Stimulated activated naive CD8-positive, alpha-beta T cell treated with anti-CD3 and anti-CD28 coated beads, Interleukin-15, Interleukin-2, amounts not matched to agents 100 ng/mL and 50 ng/mL, for 24 hours (primary cell): ENCODE measurements around the gene ZNF587B.
"Not testable (repeated sequence)": the region's sequence is repeated elsewhere in the genome, so short reads cannot be mapped to it uniquely, and the experiment has no call there.

Source experiments
- H3K27ac Mint-ChIP-seq: one replicate; pipeline ENCODE4 v1.8.0; 2021; ENCODE audit warnings: mild to moderate bottlenecking, mixed read lengths
- H3K27me3 Mint-ChIP-seq: one replicate; pipeline ENCODE4 v1.8.0; 2021; ENCODE audit warnings: mixed read lengths
- H3K36me3 Mint-ChIP-seq: one replicate; pipeline ENCODE4 v1.8.0; 2021; ENCODE audit warnings: low read depth, mixed read lengths
- H3K4me1 Mint-ChIP-seq: one replicate; pipeline ENCODE4 v1.8.0; 2021; ENCODE audit warnings: low read depth, mixed read lengths
- H3K4me3 Mint-ChIP-seq: one replicate; pipeline ENCODE4 v1.8.0; 2021; ENCODE audit warnings: mild to moderate bottlenecking, mixed read lengths
- H3K9me3 Mint-ChIP-seq: one replicate; pipeline ENCODE4 v1.8.0; 2021; ENCODE audit warnings: mixed read lengths

ZNF587B gene

GRCh38 chr19:57873883-57874799 lies 44.0 kb downstream of the ZNF587B start:
- H3K4me1 Mint-ChIP-seq, H3K27me3 Mint-ChIP-seq, H3K27ac Mint-ChIP-seq, H3K4me3 Mint-ChIP-seq: not testable (repeated sequence)
- Mint-ChIP-seq H3K9me3 (peaks cover 48% of the 10 kb centered on the region), H3K36me3 (peaks cover 93% of the 10 kb centered on the region)

- H3K27me3 Mint-ChIP-seq, result no peaks in the 10 kb centered on the region
- H3K4me3 Mint-ChIP-seq, result peak overlapping the region; percentile 5
- H3K27ac Mint-ChIP-seq, result no peak overlapping the region
- peaks cover 22% of the 10 kb centered on the region for H3K9me3 Mint-ChIP-seq
- H3K4me1 Mint-ChIP-seq, result peaks cover 29% of the 10 kb centered on the region
- peaks cover 62% of the 10 kb centered on the region for H3K36me3 Mint-ChIP-seq
Measured at GRCh38 chr19:57886046-57886445, 55.9 kb downstream of the ZNF587B start.

GRCh38 chr19:57887195-57887941 lies 57.3 kb downstream of the ZNF587B start:
- peaks cover 29% of the 10 kb centered on the region for H3K4me1 Mint-ChIP-seq
- H3K27me3 Mint-ChIP-seq, result no peaks in the 10 kb centered on the region
- peaks cover 26% of the 10 kb centered on the region for H3K9me3 Mint-ChIP-seq
- peaks cover 62% of the 10 kb centered on the region for H3K36me3 Mint-ChIP-seq
- peak overlapping the region; percentile 93 for H3K4me3 Mint-ChIP-seq
- peak overlapping the region; percentile 0 for H3K27ac Mint-ChIP-seq

- peaks cover 55% of the 10 kb centered on the region for H3K36me3 Mint-ChIP-seq
- peaks cover 26% of the 10 kb centered on the region for H3K9me3 Mint-ChIP-seq
- peak overlapping the region; percentile 92 for H3K27ac Mint-ChIP-seq
- peak overlapping the region; percentile 93 for H3K4me3 Mint-ChIP-seq
- H3K27me3 Mint-ChIP-seq, result no peaks in the 10 kb centered on the region
- H3K4me1 Mint-ChIP-seq, result peaks cover 29% of the 10 kb centered on the region
Measured at GRCh38 chr19:57888107-57888559, 58.0 kb downstream of the ZNF587B start.

- Mint-ChIP-seq H3K27ac (peak within 1 kb of the TSS; percentile 92), H3K9me3 (peaks cover 26% of the 10 kb centered on the region), H3K27me3 (no peaks in the 10 kb centered on the region), H3K4me3 (peak within 1 kb of the TSS; percentile 93), H3K4me1 (peaks cover 29% of the 10 kb centered on the region), H3K36me3 (peaks cover 49% of the 10 kb centered on the region)
Measured at GRCh38 chr19:57888560-57889231, 58.6 kb downstream of the ZNF587B start, which contains the start of gene ZNF814. Gene ZNF814, minus strand, starts transcription at chr19:57889037. Its CDS starts 235 bp downstream, at chr19:57888802.

- H3K27ac Mint-ChIP-seq, H3K27me3 Mint-ChIP-seq, H3K4me3 Mint-ChIP-seq: not testable (repeated sequence)
- H3K36me3 Mint-ChIP-seq, result peaks cover 31% of the 10 kb centered on the region
- peaks cover 25% of the 10 kb centered on the region for H3K9me3 Mint-ChIP-seq
- peaks cover 20% of the 10 kb centered on the region for H3K4me1 Mint-ChIP-seq
Measured at GRCh38 chr19:57890706-57891105, 60.6 kb downstream of the ZNF587B start.
